Activated T-cell treated with anti-CD3 and anti-CD28 coated beads, Interleukin-2, amount 50 U/mL, for 4 hours (primary cell): ENCODE results near the gene SPRYD3. TPM values are rescaled to one million over a fixed set of nuclear protein-coding genes. Genes with fewer than 3 reads are reported as not detected.
A peak's percentile ranks its signal among the peaks of the same experiment; 100 is the strongest.

Experiments used
- ATAC-seq, 2 donors: fragments of 200-7000 bp; cut with Tn5 transposase; one replicate each; pipeline ENCODE4 v1.10.0; 2021
- DNase-seq: peaks from one replicate; pipeline ENCODE4 v3.0.0-alpha.2; 2020
- H3K27me3 Mint-ChIP-seq: one replicate; pipeline ENCODE4 v1.8.0; 2021; ENCODE audit warnings: low read depth, mixed read lengths
- H3K36me3 Mint-ChIP-seq: one replicate; pipeline ENCODE4 v1.8.0; 2022; ENCODE audit warnings: mixed read lengths; ENCODE audit not compliant: insufficient read depth
- H3K4me1 Mint-ChIP-seq: one replicate; pipeline ENCODE4 v1.8.0; 2021; ENCODE audit warnings: low read depth, mixed read lengths
- H3K4me3 Mint-ChIP-seq: one replicate; pipeline ENCODE4 v1.8.0; 2021; ENCODE audit warnings: mild to moderate bottlenecking, moderate library complexity, mixed read lengths
- H3K9me3 Mint-ChIP-seq: one replicate; pipeline ENCODE4 v1.8.0; 2021; ENCODE audit warnings: mixed read lengths
- total RNA-seq, 3 donors: library from RNA; stranded (reverse); gene quantifications; one replicate each; pipeline ENCODE4 v1.2.1, GENCODE V29; 2021

The SPRYD3 gene
- total RNA-seq, 3 donors from 2014 or later, result 48.3 to 57.8 (median 50.7) TPM

DNA sequence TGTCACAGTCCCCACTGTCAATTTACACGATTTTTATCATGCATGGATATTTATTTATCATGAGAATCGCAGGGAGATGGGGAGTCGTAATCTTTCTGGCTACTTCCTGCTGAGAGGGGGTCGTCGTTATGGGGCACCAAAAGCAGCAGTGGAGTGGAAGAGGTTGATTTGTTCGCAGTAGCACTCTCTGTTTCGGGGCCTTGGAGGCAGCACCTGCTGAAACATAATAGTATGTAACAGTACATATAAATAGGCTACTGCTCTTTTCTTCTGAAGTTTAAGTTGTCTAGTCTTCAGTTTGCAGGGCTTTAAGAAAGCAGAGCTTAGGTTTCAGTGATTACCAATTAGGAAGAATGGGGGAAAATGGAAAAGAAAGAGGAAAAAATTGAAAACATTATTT lies 27.9 kb upstream of the SPRYD3 start:
- DNase-seq (no peak), ATAC-seq (no peak)
- Mint-ChIP-seq H3K9me3 (no peaks in the 10 kb centered on the region), H3K4me1 (peaks cover 22% of the 10 kb centered on the region), H3K27me3 (no peaks in the 10 kb centered on the region), H3K4me3 (no peak overlapping the region), H3K36me3 (no peaks in the 10 kb centered on the region)

DNA sequence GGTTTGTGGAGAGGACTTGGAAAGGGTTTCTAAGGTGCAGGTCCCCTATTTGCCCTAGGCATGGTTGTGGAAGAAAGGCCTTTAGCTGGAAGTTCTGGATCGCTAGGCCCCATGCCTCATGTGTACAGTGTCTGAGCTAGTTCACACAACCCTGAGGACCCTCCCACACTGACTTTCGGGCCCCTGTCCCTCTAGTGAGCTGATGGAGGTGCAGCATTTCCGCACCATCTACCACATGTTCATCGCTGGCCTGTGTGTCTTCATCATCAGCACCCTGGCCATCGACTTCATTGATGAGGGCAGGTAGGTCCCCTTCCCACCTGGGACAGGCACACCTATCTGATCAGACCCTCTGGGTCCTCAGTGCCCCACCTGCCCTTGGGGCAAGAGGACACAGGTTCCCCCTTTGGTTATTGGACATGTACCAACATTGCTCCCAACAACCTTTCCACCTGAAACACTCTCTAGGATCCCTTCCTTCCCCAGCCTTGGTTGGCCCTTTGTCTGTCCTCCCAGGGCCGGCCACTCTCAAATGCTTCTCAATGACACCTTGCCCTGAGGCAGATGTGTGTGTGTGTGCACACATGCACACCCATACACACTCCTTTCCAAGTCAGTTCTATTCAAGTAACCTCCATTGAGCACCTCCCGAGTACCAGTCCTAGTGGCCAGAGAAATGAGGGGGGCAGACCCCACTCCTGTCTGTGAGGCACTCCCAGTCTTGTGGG lies 26.7 kb upstream of the SPRYD3 start:
- no peak overlapping the region for H3K4me3 Mint-ChIP-seq
- no peaks in the 10 kb centered on the region for H3K27me3 Mint-ChIP-seq
- H3K4me1 Mint-ChIP-seq, result peaks cover 28% of the 10 kb centered on the region
- DNase-seq, result no peak
- H3K9me3 Mint-ChIP-seq, result no peaks in the 10 kb centered on the region
- ATAC-seq, result no peak
- H3K36me3 Mint-ChIP-seq, result no peaks in the 10 kb centered on the region

DNA sequence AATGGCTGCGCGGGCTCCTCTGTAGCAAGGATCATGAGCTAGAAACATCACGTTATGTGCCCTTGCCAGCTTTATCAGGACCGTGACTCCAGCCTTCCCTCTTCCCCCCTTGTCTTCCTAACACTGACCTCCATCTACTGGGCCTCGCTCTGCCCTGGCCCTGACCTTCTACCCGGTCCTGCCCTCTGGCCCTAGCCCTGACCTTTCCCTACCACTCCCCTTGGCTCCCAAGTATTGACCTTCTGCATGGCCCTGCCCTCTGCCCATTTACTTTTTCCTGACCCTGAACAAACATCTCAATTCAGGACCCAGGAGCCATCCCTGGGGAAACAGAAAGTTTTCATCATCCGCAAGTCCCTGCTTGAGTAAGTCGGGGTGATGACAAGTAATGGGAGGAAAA lies 26.1 kb upstream of the SPRYD3 start:
- Mint-ChIP-seq H3K9me3 (no peaks in the 10 kb centered on the region), H3K27me3 (no peaks in the 10 kb centered on the region), H3K36me3 (no peaks in the 10 kb centered on the region), H3K4me1 (peaks cover 29% of the 10 kb centered on the region), H3K4me3 (no peak overlapping the region)
- DNase-seq (no peak), ATAC-seq (no peak)

DNA sequence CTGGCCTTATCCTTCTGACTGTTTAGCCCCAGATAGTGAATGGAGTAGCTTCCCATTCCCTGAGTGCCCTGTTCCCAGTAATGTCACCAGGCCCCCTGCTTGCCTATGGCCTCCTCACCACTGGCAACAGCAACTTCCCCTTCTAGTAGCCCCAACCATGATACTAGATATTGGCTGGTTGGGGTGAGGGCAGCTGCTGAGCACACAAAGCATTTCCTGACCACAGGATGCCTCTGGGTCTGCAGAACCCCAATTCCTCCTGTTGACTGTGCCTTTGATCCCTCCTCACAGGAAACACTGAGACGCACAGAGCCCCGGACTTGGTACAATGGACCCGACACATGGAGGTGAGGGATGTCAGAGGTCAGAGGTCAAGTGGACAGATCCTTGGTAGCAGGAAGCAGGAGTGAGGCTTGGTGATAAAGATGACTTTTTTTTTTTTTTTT lies 24.7 kb upstream of the SPRYD3 start:
- no peak for ATAC-seq
- peaks cover 35% of the 10 kb centered on the region for H3K4me1 Mint-ChIP-seq
- no peaks in the 10 kb centered on the region for H3K36me3 Mint-ChIP-seq

DNA sequence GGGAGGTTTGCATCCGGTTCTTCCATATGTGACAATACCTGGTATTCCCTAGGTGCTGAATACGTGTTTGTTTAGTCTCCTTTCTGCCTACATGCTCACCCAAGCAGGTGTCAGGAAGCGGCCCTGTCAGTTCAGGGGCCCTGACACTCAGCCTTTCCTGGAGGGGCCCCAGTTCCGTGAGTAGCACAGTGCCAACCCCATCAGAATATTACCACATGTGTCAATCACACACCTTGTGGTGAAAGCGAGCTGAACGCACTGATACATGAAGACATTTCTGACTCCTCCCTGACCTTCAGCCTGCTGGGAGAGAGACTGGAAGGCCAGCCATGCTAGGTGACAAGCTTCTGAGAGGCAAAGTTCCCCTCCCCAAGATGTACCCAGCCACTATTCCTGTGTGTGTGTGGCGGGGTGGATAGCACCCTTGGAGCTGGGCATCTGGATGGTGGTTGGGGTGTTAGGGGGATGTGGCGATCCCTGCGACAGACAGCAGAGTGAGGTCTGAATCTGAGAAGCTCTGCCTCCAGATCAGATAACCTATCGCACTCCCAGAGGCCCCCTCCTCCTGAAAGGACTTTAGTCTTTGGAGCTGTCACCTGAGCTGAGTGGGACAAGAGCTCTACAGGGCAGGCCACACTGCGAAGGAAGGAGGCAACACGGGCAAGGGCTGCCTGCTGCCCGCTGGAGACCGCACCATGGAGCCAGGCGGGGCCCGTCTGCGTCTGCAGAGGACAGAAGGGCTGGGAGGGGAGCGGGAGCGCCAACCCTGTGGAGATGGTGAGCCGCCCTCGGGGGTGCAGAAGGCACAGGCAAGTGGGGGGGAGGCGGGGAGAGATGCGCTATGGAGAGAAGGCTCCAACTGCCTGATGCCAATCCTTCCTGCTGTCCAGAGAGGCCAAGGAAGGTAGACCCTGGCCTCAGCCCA lies 24.0 kb upstream of the SPRYD3 start, which contains the start of gene SOAT2:
Gene SOAT2 (plus strand): TSS at position 604 of the 925 bp plus-strand sequence. CDS start 92 bp downstream, at position 696.
- Mint-ChIP-seq H3K4me3 (no peak within 1 kb of the TSS), H3K4me1 (peaks cover 43% of the 10 kb centered on the region), H3K36me3 (no peaks in the 10 kb centered on the region)

More for the DNA sequence above, 24.7 kb upstream of the SPRYD3 start:
- H3K9me3 Mint-ChIP-seq, result no peaks in the 10 kb centered on the region
- H3K27me3 Mint-ChIP-seq, result no peaks in the 10 kb centered on the region
- H3K4me3 Mint-ChIP-seq, result no peak overlapping the region
- DNase-seq, result no peak

DNA sequence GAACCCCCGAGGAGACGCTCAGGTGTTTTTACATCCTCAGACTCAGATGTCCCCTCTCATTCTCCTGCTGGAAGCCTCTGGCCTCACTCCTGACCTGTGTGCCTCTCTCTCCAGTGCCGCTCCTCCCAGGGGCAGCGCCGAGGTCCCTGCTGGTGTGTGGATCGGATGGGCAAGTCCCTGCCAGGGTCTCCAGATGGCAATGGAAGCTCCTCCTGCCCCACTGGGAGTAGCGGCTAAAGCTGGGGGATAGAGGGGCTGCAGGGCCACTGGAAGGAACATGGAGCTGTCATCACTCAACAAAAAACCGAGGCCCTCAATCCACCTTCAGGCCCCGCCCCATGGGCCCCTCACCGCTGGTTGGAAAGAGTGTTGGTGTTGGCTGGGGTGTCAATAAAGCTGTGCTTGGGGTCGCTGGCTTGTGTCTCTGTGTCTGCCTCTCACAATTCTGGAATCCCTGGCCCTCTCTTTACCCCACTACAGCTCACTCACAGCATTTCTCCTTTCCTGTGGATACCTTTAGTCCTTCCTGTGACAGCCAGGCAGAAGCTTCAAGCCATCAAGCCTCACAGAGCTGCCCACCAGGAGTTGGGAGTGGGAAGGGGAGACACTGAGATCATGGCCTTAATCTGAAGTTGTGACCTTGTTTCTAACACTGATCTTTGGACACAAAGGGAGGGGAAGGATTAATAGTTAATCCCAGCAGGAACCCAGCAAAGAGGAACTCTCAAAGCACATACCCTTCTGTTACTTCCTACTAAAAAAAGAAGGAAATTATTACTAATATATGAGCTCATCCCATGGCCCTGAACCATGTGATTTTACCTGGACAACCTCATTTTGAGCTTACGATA lies 23.0 kb upstream of the SPRYD3 start:
- Mint-ChIP-seq H3K9me3 (no peaks in the 10 kb centered on the region), H3K4me1 (peaks cover 46% of the 10 kb centered on the region), H3K36me3 (no peaks in the 10 kb centered on the region), H3K27me3 (no peaks in the 10 kb centered on the region), H3K4me3 (no peak overlapping the region)
- ATAC-seq, result no peak
- DNase-seq, result no peak

More for the DNA sequence above, 24.0 kb upstream of the SPRYD3 start, which contains the start of gene SOAT2:
- ATAC-seq (peak; percentile 79 to 83), DNase-seq (peak; percentile 30)
- no peaks in the 10 kb centered on the region for H3K9me3 Mint-ChIP-seq
- H3K27me3 Mint-ChIP-seq, result no peaks in the 10 kb centered on the region

DNA sequence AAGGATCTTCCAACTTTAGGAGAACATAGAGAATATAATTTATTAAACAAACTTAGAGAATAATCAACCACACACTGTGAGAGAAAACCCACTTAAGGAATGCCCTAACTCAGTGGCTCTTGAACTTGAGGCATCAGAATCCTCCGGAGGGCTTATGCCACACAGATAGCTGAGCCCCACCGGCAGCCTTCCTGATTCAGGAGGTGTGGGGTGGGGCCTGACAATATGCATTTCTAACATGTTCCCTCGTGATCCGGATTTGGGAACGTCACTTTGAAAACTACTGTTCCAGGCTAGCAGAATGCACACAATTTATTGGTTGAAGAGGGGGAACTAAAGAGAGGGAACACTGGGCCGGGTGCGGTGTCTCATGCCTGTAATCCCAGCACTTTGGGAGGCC lies 22.1 kb upstream of the SPRYD3 start:
- H3K36me3 Mint-ChIP-seq, result no peaks in the 10 kb centered on the region
- H3K27me3 Mint-ChIP-seq, result peaks cover 2% of the 10 kb centered on the region
- H3K4me3 Mint-ChIP-seq, result no peak overlapping the region
- ATAC-seq (no peak), DNase-seq (no peak)
- no peaks in the 10 kb centered on the region for H3K9me3 Mint-ChIP-seq
- H3K4me1 Mint-ChIP-seq, result peaks cover 51% of the 10 kb centered on the region

DNA sequence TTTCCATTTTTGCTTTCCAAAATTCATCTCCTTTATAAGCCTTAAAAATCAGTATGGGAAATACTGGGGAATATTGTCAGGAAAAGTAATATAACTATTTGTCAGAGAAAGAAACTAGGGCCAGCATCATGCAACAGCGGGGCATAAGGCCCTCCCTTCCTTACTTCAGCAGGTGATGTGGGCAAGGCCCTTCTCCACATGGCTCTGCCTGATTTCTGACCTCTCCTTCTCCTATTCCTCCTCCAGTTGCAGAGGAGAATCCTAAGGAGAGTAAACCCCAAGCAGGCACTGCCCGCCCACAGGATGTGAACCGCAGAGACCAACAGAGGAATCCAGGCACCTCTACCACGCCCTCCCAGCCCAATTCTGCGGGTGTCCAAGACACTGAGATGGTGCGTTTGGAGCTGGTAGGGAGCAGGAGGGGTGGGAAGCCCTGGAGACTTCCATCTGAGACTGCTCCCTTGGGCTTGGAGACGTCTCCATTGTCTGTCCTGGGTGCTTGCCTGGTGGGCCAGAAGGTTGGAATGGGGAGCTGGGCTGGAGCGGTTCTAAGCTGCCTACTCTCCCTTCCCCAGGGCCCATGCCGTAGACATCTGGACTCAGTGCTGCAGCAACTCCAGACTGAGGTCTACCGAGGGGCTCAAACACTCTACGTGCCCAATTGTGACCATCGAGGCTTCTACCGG lies 21.4 kb upstream of the SPRYD3 start:
- no peak for DNase-seq
- peaks cover 51% of the 10 kb centered on the region for H3K4me1 Mint-ChIP-seq
- no peak for ATAC-seq
- no peak overlapping the region for H3K4me3 Mint-ChIP-seq
- H3K9me3 Mint-ChIP-seq, result no peaks in the 10 kb centered on the region
- H3K27me3 Mint-ChIP-seq, result peaks cover 2% of the 10 kb centered on the region
- no peaks in the 10 kb centered on the region for H3K36me3 Mint-ChIP-seq

DNA sequence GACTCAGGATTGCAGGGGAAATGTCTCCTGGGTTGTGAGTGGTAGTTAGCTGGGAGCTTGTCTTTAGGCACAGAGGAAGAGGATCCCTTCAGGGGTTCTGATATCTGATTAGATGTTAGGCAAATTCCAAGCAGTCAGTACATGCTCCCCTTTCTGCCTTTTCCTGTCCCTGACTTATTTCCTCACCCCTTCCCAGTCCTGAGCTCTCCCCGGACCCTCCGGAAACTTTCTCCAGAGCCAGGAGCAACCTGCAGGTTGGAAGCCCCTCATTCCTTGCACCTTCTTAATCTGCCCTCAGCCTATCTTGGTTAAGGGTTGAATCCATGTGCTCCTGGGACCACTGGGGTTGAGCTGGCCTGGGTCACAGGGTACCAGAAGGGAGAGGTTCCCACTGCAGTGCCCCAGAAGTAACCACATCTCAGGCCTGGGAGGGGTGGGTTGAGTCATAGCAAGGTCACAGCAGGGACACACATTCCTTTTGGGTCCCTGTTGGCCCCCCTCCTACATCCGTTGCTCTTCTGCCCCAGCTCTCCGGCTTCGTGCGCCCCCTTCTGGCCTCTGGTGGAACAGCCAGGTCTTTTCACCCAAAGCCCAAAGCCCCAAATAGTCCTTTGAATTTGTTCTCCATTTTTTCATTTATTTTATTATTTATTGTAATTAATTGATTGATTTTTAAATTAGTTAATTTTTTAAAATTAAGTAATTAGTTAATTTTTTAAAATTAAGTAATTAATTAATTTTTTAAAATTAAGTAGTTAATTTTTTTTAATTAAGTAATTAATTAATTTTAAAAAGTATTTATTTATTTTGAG lies 20.1 kb upstream of the SPRYD3 start:
- Mint-ChIP-seq H3K36me3 (no peaks in the 10 kb centered on the region), H3K27me3 (peaks cover 2% of the 10 kb centered on the region), H3K4me1 (peaks cover 50% of the 10 kb centered on the region), H3K4me3 (peak overlapping the region; percentile 40), H3K9me3 (no peaks in the 10 kb centered on the region)
- ATAC-seq, result peak; percentile 50 to 54
- DNase-seq, result peak; percentile 89

DNA sequence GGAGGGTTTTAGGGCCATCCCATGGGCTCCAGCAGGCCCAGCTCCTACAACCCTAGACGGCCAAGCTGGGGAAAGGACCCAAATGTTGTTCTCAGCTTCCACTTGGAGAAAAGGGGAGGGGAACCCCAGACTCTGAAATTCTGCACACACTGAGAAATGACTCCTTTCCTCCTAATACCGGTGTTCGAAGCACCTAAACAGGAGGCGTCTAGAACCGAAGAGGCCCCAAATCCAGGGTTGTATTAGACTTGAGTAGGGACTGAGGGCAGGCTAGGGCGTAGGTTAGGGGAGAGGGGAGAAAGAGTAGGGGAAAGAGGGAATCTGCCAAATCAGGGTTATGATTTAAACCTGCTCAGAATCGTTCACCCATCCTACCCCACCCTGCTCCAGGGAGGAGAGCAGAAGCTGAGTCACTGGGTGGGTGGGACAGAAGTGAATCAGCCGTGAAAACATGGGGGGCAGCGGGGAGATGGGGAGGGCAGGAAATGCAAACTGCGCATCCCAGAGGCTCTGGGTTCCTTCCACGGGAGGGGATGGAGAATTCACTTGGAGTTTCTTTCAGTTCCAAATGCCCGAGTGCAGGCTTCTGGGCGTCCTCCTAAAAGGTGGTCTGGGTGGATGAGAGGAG lies 19.3 kb upstream of the SPRYD3 start:
- H3K36me3 Mint-ChIP-seq, result no peaks in the 10 kb centered on the region
- peak overlapping the region; percentile 76 for H3K4me3 Mint-ChIP-seq
- peaks cover 2% of the 10 kb centered on the region for H3K27me3 Mint-ChIP-seq
- DNase-seq, result peak; percentile 30
- ATAC-seq, result peak; percentile 28 to 46
- H3K4me1 Mint-ChIP-seq, result peaks cover 43% of the 10 kb centered on the region
- H3K9me3 Mint-ChIP-seq, result no peaks in the 10 kb centered on the region

DNA sequence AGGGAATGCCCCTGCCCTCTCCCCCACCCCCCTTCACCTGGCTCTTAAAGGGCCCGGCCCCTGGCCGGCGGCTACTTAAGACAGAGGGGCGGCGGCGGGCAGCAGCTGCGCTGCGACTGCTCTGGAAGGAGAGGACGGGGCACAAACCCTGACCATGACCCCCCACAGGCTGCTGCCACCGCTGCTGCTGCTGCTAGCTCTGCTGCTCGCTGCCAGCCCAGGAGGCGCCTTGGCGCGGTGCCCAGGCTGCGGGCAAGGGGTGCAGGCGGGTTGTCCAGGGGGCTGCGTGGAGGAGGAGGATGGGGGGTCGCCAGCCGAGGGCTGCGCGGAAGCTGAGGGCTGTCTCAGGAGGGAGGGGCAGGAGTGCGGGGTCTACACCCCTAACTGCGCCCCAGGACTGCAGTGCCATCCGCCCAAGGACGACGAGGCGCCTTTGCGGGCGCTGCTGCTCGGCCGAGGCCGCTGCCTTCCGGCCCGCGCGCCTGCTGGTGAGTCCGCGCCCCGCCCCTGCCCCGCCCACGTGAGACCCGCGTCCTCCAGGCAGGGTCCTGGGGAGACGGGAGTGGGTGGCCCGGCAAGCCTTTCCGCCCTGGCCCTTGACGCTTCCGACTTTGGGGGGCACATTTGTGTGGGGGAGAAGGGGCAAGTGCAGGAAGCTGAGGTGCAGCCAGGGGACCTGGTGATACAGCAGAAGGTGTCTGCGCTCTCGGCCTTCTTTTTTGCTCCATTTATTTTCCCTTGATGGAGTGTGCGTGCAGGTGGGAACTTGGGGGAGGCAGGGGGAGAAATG lies 18.6 kb upstream of the SPRYD3 start, which contains the start of gene IGFBP6:
Gene IGFBP6 (plus strand): TSS at position 104 of the 790 bp plus-strand sequence. CDS start 51 bp downstream, at position 155.
- peak within 1 kb of the TSS; percentile 77 for H3K4me3 Mint-ChIP-seq
- H3K36me3 Mint-ChIP-seq, result no peaks in the 10 kb centered on the region
- no peaks in the 10 kb centered on the region for H3K9me3 Mint-ChIP-seq
- DNase-seq, result peak; percentile 42
- peaks cover 37% of the 10 kb centered on the region for H3K4me1 Mint-ChIP-seq
- H3K27me3 Mint-ChIP-seq, result peaks cover 2% of the 10 kb centered on the region
- peak; percentile 66 to 67 for ATAC-seq

DNA sequence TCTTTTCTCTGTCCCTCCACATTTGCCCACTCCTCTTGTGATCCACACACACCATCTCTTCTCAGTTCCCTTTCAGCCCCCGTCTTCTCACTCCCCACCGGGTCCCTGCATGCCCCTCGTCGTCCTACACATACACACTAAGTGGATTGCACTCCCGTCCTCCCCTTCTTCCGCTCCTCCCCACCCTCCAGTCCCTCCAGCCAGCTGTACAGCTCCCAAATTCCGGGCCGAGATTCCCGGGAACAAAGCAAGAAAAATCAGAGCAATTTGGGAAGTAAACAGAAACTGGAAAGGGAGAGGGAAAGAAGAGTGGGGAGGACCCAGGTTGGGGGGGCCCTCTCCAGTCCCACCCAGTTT lies 18.0 kb upstream of the SPRYD3 start:
- Mint-ChIP-seq H3K27me3 (peaks cover 2% of the 10 kb centered on the region), H3K4me1 (peaks cover 31% of the 10 kb centered on the region), H3K9me3 (no peaks in the 10 kb centered on the region), H3K4me3 (peak overlapping the region; percentile 77), H3K36me3 (no peaks in the 10 kb centered on the region)
- no peak for DNase-seq
- ATAC-seq, result no peak
